Activated CD4-positive, alpha-beta T cell treated with anti-CD3 and anti-CD28 coated beads, Interleukin-2, amount 10 ng/mL, durations not matched to agents 24 days and 14 days (primary cell): ENCODE data around the gene ADAMTSL1. TPM values are rescaled to one million over a fixed set of nuclear protein-coding genes. Genes with fewer than 3 reads are reported as not detected.

ENCODE experiments used
- DNase-seq: peaks from one replicate; pipeline ENCODE4 v3.0.0; 2022
- H3K27ac Mint-ChIP-seq: one replicate; pipeline ENCODE4 v1.8.0; 2022; ENCODE audit warnings: mild to moderate bottlenecking, mixed read lengths
- H3K27me3 Mint-ChIP-seq: one replicate; pipeline ENCODE4 v1.8.0; 2022; ENCODE audit warnings: mixed read lengths
- H3K36me3 Mint-ChIP-seq: one replicate; pipeline ENCODE4 v1.8.0; 2022; ENCODE audit warnings: low read depth, mild to moderate bottlenecking, mixed read lengths
- H3K4me1 Mint-ChIP-seq: one replicate; pipeline ENCODE4 v1.8.0; 2021; ENCODE audit warnings: mixed read lengths
- H3K4me3 Mint-ChIP-seq: one replicate; pipeline ENCODE4 v1.8.0; 2022; ENCODE audit warnings: mild to moderate bottlenecking, moderate library complexity, mixed read lengths
- H3K9me3 Mint-ChIP-seq: one replicate; pipeline ENCODE4 v1.8.0; 2021; ENCODE audit warnings: mixed read lengths
- intact Hi-C: fragments of 100-400 bp; cut with micrococcal nuclease; formaldehyde crosslinking; loops from one replicate; pipeline ENCODE4 v1.15.1; 2023
- total RNA-seq: library from RNA; stranded (reverse); gene quantifications from 2 replicates; pipeline ENCODE4 v1.2.3, GENCODE V29; 2022

ADAMTSL1 gene
- total RNA-seq, 1 donor from 2014 or later, result not detected

DNA sequence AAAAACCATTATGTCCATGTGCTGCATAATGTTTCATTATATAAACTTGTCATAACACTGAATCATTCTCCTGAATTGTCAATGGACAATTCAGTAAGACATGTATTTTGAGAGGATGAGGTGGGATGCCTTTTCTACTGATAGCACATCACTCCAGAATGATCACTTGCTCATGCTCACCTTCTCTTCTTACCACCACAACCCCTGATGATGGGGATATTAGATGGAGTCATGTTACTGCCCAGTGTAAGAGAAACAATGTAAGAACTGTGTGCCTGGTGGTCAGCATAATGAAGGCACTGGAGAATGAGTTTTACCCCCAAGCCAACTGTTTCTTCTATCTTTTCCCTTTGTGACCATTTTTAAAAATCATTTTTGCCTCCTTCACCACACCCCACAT is 198.8 kb downstream of the ADAMTSL1 start:
- Mint-ChIP-seq H3K27me3 (no peaks in the 10 kb centered on the region), H3K4me1 (no peaks in the 10 kb centered on the region), H3K27ac (no peak overlapping the region), H3K9me3 (no peaks in the 10 kb centered on the region), H3K36me3 (no peaks in the 10 kb centered on the region), H3K4me3 (no peak overlapping the region)
- intact Hi-C loops, result no loop called here
- no peak for DNase-seq

DNA sequence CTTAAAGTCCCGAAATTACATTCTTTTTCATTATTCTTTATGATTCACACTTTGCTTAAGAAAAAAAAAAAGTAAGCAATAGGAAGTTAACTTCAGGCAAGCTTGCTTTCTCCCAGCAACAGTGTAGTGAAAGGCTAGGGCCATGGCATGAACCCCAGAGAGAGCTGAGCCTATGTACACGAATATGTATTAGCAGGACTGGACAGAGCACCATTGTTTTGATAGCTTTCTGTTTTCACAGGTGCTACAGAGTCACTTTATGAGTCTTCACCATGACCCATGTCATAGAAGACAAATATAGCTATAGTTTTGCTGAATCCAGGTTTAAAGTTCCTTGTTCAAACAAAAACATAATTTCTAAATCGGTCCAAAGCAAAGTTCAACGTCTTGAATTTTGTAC is 199.2 kb downstream of the ADAMTSL1 start:
- DNase-seq, result no peak
- intact Hi-C loops, result no loop called here
- Mint-ChIP-seq H3K4me1 (no peaks in the 10 kb centered on the region), H3K27me3 (no peaks in the 10 kb centered on the region), H3K36me3 (no peaks in the 10 kb centered on the region), H3K4me3 (no peak overlapping the region), H3K9me3 (no peaks in the 10 kb centered on the region), H3K27ac (no peak overlapping the region)

DNA sequence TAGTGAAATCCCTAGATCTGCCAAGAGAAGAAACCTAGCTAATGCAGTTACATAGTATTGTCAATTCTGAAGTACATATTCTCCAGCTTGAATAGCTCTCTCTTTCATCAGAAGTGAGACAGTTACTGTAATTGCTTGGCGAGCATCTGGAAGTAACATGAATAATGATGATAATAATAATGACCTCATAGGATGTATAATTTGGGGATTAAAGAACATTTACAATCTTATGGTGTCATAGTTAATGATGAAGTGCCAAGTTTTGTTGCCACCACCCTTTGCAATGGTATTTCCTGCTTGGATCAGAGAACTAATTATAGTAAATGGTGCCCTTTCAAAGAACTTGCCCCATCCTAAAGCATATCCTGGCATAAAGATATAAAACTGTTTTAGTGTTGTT is 201.4 kb downstream of the ADAMTSL1 start:
- DNase-seq, result no peak
- H3K4me3 Mint-ChIP-seq, result no peak overlapping the region
- no peaks in the 10 kb centered on the region for H3K9me3 Mint-ChIP-seq
- H3K27ac Mint-ChIP-seq, result no peak overlapping the region
- H3K27me3 Mint-ChIP-seq, result peaks cover 3% of the 10 kb centered on the region
- no peaks in the 10 kb centered on the region for H3K36me3 Mint-ChIP-seq
- no peaks in the 10 kb centered on the region for H3K4me1 Mint-ChIP-seq
- intact Hi-C loops, result no loop called here

DNA sequence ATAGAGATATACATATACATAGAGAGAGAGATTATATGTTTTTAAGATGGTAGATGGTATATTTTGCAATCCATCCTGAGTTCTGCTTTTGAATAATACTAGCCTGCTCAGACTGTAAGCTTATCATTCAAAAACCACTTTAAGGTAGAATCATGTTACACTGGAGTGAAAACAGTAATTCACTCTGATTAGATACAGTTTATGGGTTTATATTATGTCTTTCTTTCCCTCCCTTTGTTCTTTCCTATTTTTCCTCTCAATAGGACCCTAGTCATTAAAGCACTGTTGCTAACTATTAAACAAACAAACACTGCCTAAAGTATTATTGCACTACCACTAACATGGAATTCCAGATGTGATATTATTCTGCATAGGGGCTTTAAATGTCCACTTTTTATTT is 202.0 kb downstream of the ADAMTSL1 start:
- Mint-ChIP-seq H3K4me1 (no peaks in the 10 kb centered on the region), H3K9me3 (no peaks in the 10 kb centered on the region), H3K36me3 (no peaks in the 10 kb centered on the region), H3K27me3 (peaks cover 3% of the 10 kb centered on the region), H3K4me3 (no peak overlapping the region), H3K27ac (no peak overlapping the region)
- no peak for DNase-seq
- intact Hi-C loops, result no loop called here

DNA sequence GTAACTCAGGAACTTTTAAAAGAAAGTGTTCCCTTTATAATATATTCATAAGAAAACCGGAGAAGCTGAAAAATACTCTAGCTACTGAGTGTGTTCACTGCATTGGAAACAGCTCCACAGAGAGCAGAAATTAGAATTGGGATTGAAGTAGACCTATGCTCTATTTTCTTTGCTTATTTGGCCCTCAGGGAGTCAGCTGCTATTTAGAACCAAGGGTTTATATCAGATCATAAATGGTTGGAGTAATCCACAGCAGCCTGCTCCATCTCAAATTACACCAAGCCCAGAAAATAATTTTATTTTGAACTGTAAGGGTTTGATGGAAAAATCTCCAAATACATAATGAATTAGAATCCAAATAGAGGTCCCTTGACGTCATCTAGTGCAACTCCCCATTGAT is 202.6 kb downstream of the ADAMTSL1 start:
- no peak overlapping the region for H3K4me3 Mint-ChIP-seq
- no peak for DNase-seq
- no peaks in the 10 kb centered on the region for H3K36me3 Mint-ChIP-seq
- no peaks in the 10 kb centered on the region for H3K4me1 Mint-ChIP-seq
- H3K27me3 Mint-ChIP-seq, result peaks cover 3% of the 10 kb centered on the region
- H3K27ac Mint-ChIP-seq, result no peak overlapping the region
- intact Hi-C loops, result no loop called here
- H3K9me3 Mint-ChIP-seq, result no peaks in the 10 kb centered on the region

DNA sequence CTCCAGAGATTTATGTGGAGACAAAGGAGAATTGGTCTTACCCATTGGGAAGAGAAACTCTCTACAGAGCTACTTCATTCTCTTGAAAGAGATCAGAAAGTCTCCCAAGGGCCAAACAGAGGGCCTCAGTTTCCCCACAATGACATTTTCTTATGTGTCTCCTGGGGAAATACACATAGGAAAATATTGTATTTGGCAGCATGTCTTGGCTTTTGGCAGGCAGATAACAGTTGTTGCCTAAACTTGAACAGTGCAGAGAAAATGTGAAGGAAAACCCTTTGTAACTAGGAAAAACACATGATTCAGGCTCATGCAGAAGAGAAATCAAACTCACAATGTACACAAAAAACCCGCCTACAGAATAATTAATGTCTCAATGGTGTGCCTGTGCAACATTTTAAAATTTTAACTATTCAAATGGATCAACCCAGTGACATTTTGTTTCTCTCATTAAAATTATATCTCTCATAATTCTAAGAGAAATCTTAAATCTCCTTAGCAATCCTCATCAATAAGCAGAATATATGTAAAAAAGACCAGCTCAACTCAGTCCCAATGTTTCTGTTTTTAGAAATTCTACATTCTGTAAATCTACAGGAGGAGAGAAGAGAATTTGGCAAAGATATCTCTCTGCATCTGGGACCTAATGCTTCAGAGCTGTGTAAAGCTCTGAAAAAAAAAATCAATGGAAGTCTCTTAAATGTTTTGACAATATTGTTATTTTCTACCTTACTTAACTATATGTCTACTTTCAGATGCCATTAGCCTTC is 205.1 kb downstream of the ADAMTSL1 start:
- Mint-ChIP-seq H3K9me3 (no peaks in the 10 kb centered on the region), H3K4me1 (no peaks in the 10 kb centered on the region), H3K4me3 (no peak overlapping the region), H3K27me3 (peaks cover 3% of the 10 kb centered on the region), H3K27ac (no peak overlapping the region), H3K36me3 (no peaks in the 10 kb centered on the region)
- DNase-seq, result no peak
- intact Hi-C loops, result no loop called here

DNA sequence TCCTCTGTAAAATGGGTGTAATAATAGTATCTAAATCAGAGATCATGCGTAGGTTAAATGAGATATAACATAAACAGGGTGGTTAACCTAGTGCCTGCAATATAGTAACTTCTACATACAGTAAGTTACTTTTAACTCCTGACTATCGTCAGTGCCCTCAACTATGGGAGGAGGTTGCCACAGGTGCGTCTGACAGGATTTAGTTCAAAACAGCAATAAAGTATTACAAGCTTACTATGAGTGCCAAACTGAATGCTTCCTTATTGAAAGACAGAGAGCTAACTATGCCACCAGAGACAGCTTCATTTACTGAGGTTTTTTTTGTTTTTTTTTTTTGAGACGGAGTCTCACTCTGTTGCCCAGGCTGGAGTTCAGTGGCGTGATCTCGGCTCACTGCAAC is 209.0 kb downstream of the ADAMTSL1 start:
- H3K9me3 Mint-ChIP-seq, result no peaks in the 10 kb centered on the region
- H3K36me3 Mint-ChIP-seq, result no peaks in the 10 kb centered on the region
- H3K4me1 Mint-ChIP-seq, result no peaks in the 10 kb centered on the region
- no peak overlapping the region for H3K27ac Mint-ChIP-seq
- DNase-seq, result no peak
- peaks cover 3% of the 10 kb centered on the region for H3K27me3 Mint-ChIP-seq
- H3K4me3 Mint-ChIP-seq, result no peak overlapping the region
- intact Hi-C loops, result no loop called here

DNA sequence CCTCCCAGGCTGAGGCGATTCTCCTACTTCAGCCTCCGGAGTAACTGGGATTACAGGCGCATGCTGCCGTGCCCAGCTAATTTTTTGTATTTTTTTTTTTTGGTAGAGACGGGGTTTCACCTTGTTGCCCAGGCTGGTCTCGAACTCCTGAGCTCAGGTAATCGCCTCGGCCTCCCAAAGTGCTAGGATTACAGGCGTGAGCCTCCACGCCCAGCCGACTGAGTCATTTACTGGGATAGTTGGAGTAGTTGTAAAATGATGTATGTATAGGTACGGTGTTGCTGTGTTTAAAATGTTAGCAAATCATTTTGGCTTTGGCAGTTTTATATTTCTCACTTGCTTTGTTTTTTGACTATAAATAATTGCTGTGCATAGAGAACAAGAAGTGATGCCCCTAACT is 209.4 kb downstream of the ADAMTSL1 start:
- Mint-ChIP-seq H3K27me3 (peaks cover 3% of the 10 kb centered on the region), H3K9me3 (no peaks in the 10 kb centered on the region), H3K4me3 (no peak overlapping the region), H3K4me1 (no peaks in the 10 kb centered on the region), H3K36me3 (no peaks in the 10 kb centered on the region), H3K27ac (no peak overlapping the region)
- intact Hi-C loops, result no loop called here
- no peak for DNase-seq

DNA sequence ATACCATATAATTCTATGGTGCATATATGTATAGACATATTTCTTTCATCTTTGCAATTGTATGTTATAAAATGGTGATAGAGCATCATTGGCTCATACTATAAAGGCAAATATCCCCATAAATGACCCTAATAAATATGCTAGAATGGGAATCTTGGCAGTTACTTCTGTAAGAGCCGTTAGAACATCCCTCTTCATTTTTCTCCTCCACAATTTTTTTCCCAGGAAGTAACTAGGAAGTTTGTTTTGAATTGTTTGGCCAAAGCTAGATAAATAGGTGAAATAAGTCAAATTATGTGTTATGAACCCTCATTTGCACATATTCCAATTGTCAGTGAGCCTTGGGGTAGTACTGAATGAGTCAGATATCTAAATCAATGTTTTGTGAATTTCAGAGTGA is 209.9 kb downstream of the ADAMTSL1 start:
- no peak for DNase-seq
- H3K4me3 Mint-ChIP-seq, result no peak overlapping the region
- H3K9me3 Mint-ChIP-seq, result no peaks in the 10 kb centered on the region
- no peaks in the 10 kb centered on the region for H3K4me1 Mint-ChIP-seq
- H3K27me3 Mint-ChIP-seq, result peaks cover 2% of the 10 kb centered on the region
- intact Hi-C loops, result no loop called here
- no peak overlapping the region for H3K27ac Mint-ChIP-seq
- H3K36me3 Mint-ChIP-seq, result no peaks in the 10 kb centered on the region

DNA sequence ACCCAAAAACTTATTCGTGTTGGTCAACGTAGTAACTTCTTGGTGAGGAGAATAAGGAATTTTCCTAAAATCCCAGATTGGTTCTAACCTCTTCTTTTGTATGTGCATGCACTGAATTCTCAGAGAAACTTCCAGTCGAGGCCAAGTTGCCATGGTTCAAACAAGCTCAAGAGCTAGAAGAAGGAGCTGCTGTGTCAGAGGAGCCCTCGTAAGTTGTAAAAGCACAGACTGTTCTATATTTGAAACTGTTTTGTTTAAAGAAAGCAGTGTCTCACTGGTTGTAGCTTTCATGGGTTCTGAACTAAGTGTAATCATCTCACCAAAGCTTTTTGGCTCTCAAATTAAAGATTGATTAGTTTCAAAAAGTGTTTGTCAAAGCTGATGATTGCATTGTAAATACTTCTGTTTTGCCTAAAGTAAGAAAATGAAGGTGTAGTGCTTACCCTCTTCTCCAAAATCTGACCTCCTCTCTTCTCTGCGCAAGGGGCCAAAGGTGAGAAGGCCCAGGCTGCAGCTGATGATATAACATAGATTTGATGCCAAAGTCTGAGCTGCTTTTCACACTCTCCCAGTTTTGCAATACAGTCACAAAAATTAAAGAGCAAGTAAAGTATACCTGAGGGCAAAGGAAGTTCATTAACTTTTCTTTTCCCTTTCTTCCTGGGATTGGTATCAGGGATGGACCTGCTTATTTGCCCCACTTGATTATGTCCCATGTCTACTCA is 210.8 kb downstream of the ADAMTSL1 start:
- no peak overlapping the region for H3K4me3 Mint-ChIP-seq

DNA sequence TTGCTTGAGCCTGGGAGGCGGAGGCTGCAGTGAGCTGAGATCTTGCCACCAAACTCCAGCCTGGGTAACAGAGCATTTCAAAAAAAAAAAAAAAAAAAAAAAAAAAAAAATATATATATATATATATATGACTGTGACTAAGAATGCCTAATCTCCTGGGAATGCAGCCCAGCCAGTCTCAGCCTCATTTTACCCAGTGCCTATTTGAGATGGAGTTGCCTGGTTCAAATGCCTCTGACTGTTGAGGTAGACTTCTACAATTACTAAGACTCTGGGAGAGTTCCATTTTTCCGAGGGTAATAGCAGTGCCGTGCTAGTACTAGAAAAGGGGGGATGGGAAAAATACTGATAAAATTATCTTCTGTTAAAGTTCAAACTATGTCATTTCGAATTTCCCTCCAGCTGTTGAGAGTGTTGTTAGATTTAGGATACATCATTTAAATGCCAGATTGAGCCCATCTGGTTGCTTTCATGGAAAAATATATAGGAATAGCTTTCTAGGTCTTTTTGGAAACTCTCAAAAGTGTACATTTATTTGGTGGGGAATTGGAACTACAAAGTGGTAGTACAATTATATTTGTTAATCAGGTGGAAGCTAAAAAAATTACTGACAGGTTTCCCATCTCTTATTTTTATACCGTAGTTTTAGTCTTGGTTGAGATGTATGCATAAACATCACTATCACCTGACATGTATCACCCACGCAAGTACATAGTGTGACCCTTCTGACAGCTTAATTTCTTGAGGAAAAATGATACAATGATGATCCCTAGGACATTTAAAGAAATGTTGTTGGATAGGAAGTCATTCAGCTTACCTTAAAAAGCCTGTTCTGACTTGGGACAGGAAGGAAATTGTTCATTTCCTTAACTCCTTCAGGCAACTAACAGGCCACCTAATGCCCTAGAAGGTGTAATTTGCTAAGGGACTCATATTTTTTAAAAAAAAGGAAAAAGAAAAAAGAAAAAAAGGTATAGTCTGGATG is 214.9 kb downstream of the ADAMTSL1 start:
- H3K4me3 Mint-ChIP-seq, result no peak overlapping the region
- H3K4me1 Mint-ChIP-seq, result no peaks in the 10 kb centered on the region
- intact Hi-C loops, result no loop called here
- DNase-seq, result no peak
- peaks cover 2% of the 10 kb centered on the region for H3K27me3 Mint-ChIP-seq
- H3K27ac Mint-ChIP-seq, result no peak overlapping the region
- no peaks in the 10 kb centered on the region for H3K9me3 Mint-ChIP-seq
- no peaks in the 10 kb centered on the region for H3K36me3 Mint-ChIP-seq

More for the DNA sequence above, 210.8 kb downstream of the ADAMTSL1 start:
- no peak overlapping the region for H3K27ac Mint-ChIP-seq
- H3K9me3 Mint-ChIP-seq, result no peaks in the 10 kb centered on the region
- no peaks in the 10 kb centered on the region for H3K4me1 Mint-ChIP-seq
- intact Hi-C loops, result no loop called here
- DNase-seq, result no peak
- H3K27me3 Mint-ChIP-seq, result no peaks in the 10 kb centered on the region
- H3K36me3 Mint-ChIP-seq, result no peaks in the 10 kb centered on the region

DNA sequence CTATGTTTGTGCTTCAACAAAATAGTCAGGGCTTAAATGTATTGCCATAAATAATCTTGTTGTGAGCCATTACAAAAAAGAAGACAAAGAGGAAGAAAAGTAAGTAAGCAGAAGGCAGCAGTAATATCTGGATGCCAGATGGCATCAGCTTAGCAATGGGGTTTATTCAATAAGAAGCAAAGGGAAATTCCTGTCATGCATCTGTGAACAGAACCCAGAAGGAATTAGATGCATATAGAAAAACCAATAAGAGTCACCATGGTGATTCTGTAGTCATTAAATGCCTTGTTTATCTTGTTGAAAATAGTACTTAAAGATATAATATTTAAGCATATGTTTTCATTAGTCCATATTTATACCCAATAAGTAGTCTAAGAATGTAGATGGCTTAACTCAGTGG is 216.0 kb downstream of the ADAMTSL1 start:
- no peak overlapping the region for H3K4me3 Mint-ChIP-seq
- no peak overlapping the region for H3K27ac Mint-ChIP-seq
- H3K27me3 Mint-ChIP-seq, result peaks cover 2% of the 10 kb centered on the region
- H3K36me3 Mint-ChIP-seq, result no peaks in the 10 kb centered on the region
- intact Hi-C loops, result no loop called here
- no peaks in the 10 kb centered on the region for H3K4me1 Mint-ChIP-seq
- H3K9me3 Mint-ChIP-seq, result no peaks in the 10 kb centered on the region
- DNase-seq, result no peak

DNA sequence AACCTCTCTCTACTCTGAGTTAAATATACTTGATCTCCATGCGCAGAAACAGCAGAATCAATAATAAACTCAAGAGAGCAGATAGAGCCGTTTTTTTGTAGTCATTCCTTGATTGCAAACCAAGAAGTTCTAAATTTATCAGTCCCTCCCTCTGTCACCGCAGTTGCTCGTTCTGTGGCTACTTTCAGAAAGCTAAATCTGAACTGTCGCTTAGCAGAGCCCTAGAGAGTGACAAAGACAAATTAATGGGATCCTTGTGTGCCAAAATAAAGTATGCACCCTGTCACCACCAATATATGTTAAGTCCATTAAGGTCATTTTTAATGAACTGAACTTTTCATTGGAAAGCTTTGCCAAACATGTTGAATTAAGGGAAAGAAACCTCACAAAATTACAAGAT is 218.3 kb downstream of the ADAMTSL1 start:
- Mint-ChIP-seq H3K27me3 (peaks cover 2% of the 10 kb centered on the region), H3K27ac (no peak overlapping the region), H3K4me1 (no peaks in the 10 kb centered on the region), H3K36me3 (no peaks in the 10 kb centered on the region), H3K9me3 (no peaks in the 10 kb centered on the region), H3K4me3 (no peak overlapping the region)
- DNase-seq, result no peak
- intact Hi-C loops, result no loop called here

DNA sequence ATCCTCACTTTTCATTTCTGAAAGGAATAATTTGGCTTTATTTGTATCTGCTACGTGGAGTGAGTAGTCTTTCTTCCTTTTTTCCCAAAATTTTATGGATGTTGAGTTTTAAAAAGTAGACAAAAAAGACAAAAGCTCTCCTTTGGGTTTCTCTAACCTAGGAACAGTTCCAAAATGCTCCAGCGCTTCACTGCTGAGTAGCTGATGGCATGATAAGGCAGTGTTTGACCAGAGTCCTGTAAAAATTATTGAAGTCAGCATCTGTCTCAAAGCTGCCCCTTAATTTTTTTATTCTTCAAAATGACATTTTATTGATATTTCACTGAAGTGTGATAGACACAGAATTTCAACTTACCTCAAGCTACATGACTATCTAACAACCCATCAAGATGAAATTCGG is 219.0 kb downstream of the ADAMTSL1 start:
- Mint-ChIP-seq H3K36me3 (no peaks in the 10 kb centered on the region), H3K4me3 (no peak overlapping the region), H3K27ac (no peak overlapping the region), H3K27me3 (peaks cover 2% of the 10 kb centered on the region), H3K9me3 (no peaks in the 10 kb centered on the region), H3K4me1 (no peaks in the 10 kb centered on the region)
- no peak for DNase-seq
- intact Hi-C loops, result no loop called here
